IPS DF 19.7 (cell line): ENCODE results near the gene PTCRA.

Source experiments
- DNase-seq: peaks from one replicate; pipeline ENCODE4 v3.0.0-alpha.2; 2013; ENCODE audit warnings: low read depth, low spot score

The PTCRA gene

DNA sequence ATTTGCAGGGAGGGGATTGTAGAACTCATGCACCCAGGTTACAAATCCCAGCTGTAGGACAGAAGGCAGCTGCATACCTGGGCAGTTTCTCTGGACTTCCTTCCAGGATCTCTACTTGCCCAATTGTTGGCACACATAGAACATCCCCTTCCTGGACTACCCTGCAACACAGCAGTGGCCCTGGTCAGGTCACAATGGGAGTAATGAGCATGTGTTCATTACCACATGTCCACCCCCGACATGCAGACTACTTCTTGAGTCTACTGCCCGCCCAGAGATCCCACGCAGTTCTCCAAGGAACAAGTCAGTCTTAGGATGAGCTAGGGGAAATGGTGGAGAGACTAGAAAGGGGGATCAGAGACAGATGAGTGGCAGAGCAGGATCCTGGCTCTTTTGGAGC, 58.1 kb downstream of the PTCRA start:
- DNase-seq: no peak

DNA sequence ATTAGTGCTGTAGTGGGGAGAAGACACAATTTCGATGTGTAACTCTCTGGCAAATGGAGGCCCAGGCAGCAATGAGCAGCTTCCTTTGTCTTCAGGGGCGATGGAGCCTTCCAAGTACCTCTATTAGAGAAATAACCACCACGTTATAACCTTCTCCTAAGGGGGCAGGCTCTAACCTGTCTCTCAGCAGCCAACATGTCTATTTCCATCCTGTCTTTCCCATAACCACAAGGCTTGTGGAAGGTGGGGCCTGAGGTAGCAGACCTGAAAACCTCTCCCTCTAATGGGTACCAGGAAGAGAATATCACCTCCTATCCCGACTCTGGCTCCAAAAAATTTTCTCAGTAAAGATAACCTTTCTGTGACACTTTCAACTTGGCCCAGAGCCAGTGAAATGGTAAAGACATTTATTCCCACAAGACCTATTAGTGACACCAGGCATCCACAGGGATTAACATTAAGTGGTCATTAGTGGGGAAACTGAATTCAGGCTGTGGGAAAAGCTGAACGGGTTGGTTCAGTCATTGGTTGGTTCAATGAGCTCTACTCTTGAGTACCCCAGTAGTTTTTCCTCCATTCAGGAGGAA, 59.2 kb downstream of the PTCRA start:
- no peak for DNase-seq
